ENCODE measurements around the gene NOS1. TPM values are rescaled to one million over a fixed set of nuclear protein-coding genes. Genes with fewer than 3 reads are reported as not detected.

Gene NOS1
- total RNA-seq, 1 experiment from 2014 or later: not detected

DNA sequence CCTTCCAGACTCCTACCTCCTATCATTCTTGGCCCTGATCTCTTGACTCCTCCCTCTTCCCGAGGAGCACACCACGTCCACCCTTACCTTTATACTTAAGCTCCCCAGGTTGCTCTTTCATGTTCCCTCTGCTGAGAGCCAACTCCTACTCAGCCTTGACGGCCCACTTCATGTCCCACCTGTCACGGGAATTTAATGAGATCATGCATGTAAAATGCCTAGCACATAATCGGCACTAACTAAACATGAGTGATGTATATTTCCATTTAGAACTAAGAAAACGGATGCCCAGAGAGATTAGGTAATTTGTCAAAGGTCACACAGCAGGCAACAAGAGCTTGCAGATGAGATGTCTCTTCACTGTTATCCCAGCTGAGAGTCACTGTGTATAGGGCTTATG lies 45.1 kb downstream of the NOS1 start:
- H3K27ac Mint-ChIP-seq (ENCODE audit: unreplicated experiment): no peak overlapping the region
- no peak for TF ChIP-seq CTCF (IDR thresholded peaks at IDR 0.05; ENCODE audit: insufficient read depth in 1 of 2, low read depth in 1 of 2, low read length in 1 of 2, severe bottlenecking in 1 of 2, unreplicated experiment in 1 of 2)
- no peaks in the 10 kb centered on the region for H3K36me3 Mint-ChIP-seq (ENCODE audit: insufficient read depth, unreplicated experiment)
- DNase-seq: no peak
- Histone ChIP-seq H3K4me3 (ENCODE audit: low read depth, low read length) (no peak overlapping the region), H3K27me3 (replicated peaks; ENCODE audit: control insufficient read depth, insufficient read depth, low read length) (peaks cover 3% of the 10 kb centered on the region), H3K36me3 (ENCODE audit: control insufficient read depth, insufficient read depth, low read length) (no peaks in the 10 kb centered on the region), H3K9me3 (no peaks in the 10 kb centered on the region), H3K4me1 (no peaks in the 10 kb centered on the region)
- intact Hi-C loops (cut with micrococcal nuclease; ENCODE audit: unreplicated experiment): no loop called here
- no peaks in the 10 kb centered on the region for H3K9me3 Mint-ChIP-seq (ENCODE audit: unreplicated experiment)
- no TSS peak for BruUV-seq (replicated peaks)
- no peaks in the 10 kb centered on the region for H3K4me1 Mint-ChIP-seq (ENCODE audit: low read depth, unreplicated experiment)
- ChIA-PET CTCF (no interaction called here), POLR2A (no interaction called here)
- H3K27me3 Mint-ChIP-seq (ENCODE audit: insufficient read depth, unreplicated experiment): peaks cover 15% of the 10 kb centered on the region
- H3K4me3 Mint-ChIP-seq (ENCODE audit: unreplicated experiment): no peak overlapping the region

GRCh38 chr12:117313926-117314325 lies 47.5 kb downstream of the NOS1 start:
- no peaks in the 10 kb centered on the region for H3K9me3 ChIP-seq
- no peaks in the 10 kb centered on the region; the same call in 1 of the 2 replicates for H3K27me3 ChIP-seq (replicated peaks; ENCODE audit: control insufficient read depth, insufficient read depth, low read length)
- H3K36me3 Mint-ChIP-seq (ENCODE audit: insufficient read depth, unreplicated experiment): no peaks in the 10 kb centered on the region
- H3K4me1 ChIP-seq: no peaks in the 10 kb centered on the region
- POLR2A ChIA-PET: no interaction called here
- H3K36me3 ChIP-seq (ENCODE audit: control insufficient read depth, insufficient read depth, low read length): no peaks in the 10 kb centered on the region
- TF ChIP-seq CTCF (IDR thresholded peaks at IDR 0.05; ENCODE audit: insufficient read depth in 1 of 2, low read depth in 1 of 2, low read length in 1 of 2, severe bottlenecking in 1 of 2, unreplicated experiment in 1 of 2): no peak
- DNase-seq: no peak
- H3K27ac Mint-ChIP-seq (ENCODE audit: unreplicated experiment): no peak overlapping the region
- no peaks in the 10 kb centered on the region for H3K9me3 Mint-ChIP-seq (ENCODE audit: unreplicated experiment)
- H3K4me1 Mint-ChIP-seq (ENCODE audit: low read depth, unreplicated experiment): no peaks in the 10 kb centered on the region
- H3K4me3 Mint-ChIP-seq (ENCODE audit: unreplicated experiment): no peak overlapping the region
- intact Hi-C loops (cut with micrococcal nuclease; ENCODE audit: unreplicated experiment): no loop called here
- BruUV-seq (replicated peaks): no TSS peak
- H3K4me3 ChIP-seq (ENCODE audit: low read depth, low read length): no peak overlapping the region
- H3K27me3 Mint-ChIP-seq (ENCODE audit: insufficient read depth, unreplicated experiment): peaks cover 12% of the 10 kb centered on the region
- CTCF ChIA-PET: no interaction called here

- no peak overlapping the region for H3K27ac Mint-ChIP-seq (ENCODE audit: unreplicated experiment)
- H3K4me1 Mint-ChIP-seq (ENCODE audit: low read depth, unreplicated experiment): no peaks in the 10 kb centered on the region
- no peak for TF ChIP-seq CTCF (IDR thresholded peaks at IDR 0.05; ENCODE audit: insufficient read depth in 1 of 2, low read depth in 1 of 2, low read length in 1 of 2, severe bottlenecking in 1 of 2, unreplicated experiment in 1 of 2)
- DNase-seq: no peak
- no TSS peak for BruUV-seq (replicated peaks)
- no peak overlapping the region for H3K4me3 Mint-ChIP-seq (ENCODE audit: unreplicated experiment)
- Histone ChIP-seq H3K9me3 (no peaks in the 10 kb centered on the region), H3K27me3 (replicated peaks; ENCODE audit: control insufficient read depth, insufficient read depth, low read length) (no peaks in the 10 kb centered on the region; the same call in 1 of the 2 replicates), H3K4me1 (no peaks in the 10 kb centered on the region), H3K4me3 (ENCODE audit: low read depth, low read length) (no peak overlapping the region), H3K36me3 (ENCODE audit: control insufficient read depth, insufficient read depth, low read length) (no peaks in the 10 kb centered on the region)
- peaks cover 9% of the 10 kb centered on the region for H3K27me3 Mint-ChIP-seq (ENCODE audit: insufficient read depth, unreplicated experiment)
- ChIA-PET CTCF (no interaction called here), POLR2A (no interaction called here)
- H3K36me3 Mint-ChIP-seq (ENCODE audit: insufficient read depth, unreplicated experiment): no peaks in the 10 kb centered on the region
- intact Hi-C loops (cut with micrococcal nuclease; ENCODE audit: unreplicated experiment): no loop called here
- no peaks in the 10 kb centered on the region for H3K9me3 Mint-ChIP-seq (ENCODE audit: unreplicated experiment)
These were observed 48.7 kb downstream of the NOS1 start for GRCh38 chr12:117312770-117313169.
